Measurements from ENCODE around the gene PSMB5.

The PSMB5 gene

GRCh38 chr14:22985894-22986507, 48.7 kb downstream of the PSMB5 start:
- no peak for DNase-seq

- DNase-seq: no peak
Measured at GRCh38 chr14:22984959-22985658, 49.6 kb downstream of the PSMB5 start.

- DNase-seq: peak; percentile 28
Measured at GRCh38 chr14:22982477-22983245, 52.0 kb downstream of the PSMB5 start, which contains the start of gene AJUBA. Gene AJUBA, minus strand, starts transcription at chr14:22982551. Its CDS starts 285 bp downstream, at chr14:22982266.

GRCh38 chr14:22981876-22982476, 52.7 kb downstream of the PSMB5 start:
- no peak for DNase-seq

- DNase-seq: no peak
Measured at GRCh38 chr14:22981090-22981875, 53.4 kb downstream of the PSMB5 start.

GRCh38 chr14:22980672-22981089, 54.0 kb downstream of the PSMB5 start:
- no peak for DNase-seq

GRCh38 chr14:22979748-22980392, 54.8 kb downstream of the PSMB5 start:
- no peak for DNase-seq

GRCh38 chr14:22978981-22979671, 55.6 kb downstream of the PSMB5 start:
- DNase-seq: no peak

- DNase-seq: no peak
Measured at GRCh38 chr14:22978487-22978837, 56.2 kb downstream of the PSMB5 start.

- DNase-seq: no peak
Measured at GRCh38 chr14:22977684-22978486, 56.8 kb downstream of the PSMB5 start.

- DNase-seq: no peak
Measured at GRCh38 chr14:22977434-22977683, 57.3 kb downstream of the PSMB5 start.

GRCh38 chr14:22976620-22977433, 57.9 kb downstream of the PSMB5 start:
- peak; percentile 23 for DNase-seq

All from NCI-H1436 (cell line).